Right lobe of liver (tissue), 6 donors: Measurements from ENCODE around the gene KLK13. TPM values are rescaled to one million over a fixed set of nuclear protein-coding genes. Genes with fewer than 3 reads are reported as not detected.

Experiments used
- ATAC-seq, 4 donors: fragments of 200-7000 bp; cut with Tn5 transposase; one replicate each; pipeline ENCODE4 v1.9.1; 2020; ENCODE audit warnings: mild to moderate bottlenecking in 4 of 4, moderate library complexity in 4 of 4
- DNase-seq, 3 donors: peaks; one replicate each; pipeline ENCODE4 v3.0.0-alpha.2; 2020
- H3K27ac ChIP-seq, 3 donors: fragments of 200-600 bp; one replicate each; pipeline ENCODE4 v1.8.0; 2022
- H3K27me3 ChIP-seq, 2 donors: fragments of 200-600 bp; one replicate each; pipeline ENCODE4 v1.8.0; 2022
- H3K36me3 ChIP-seq, 4 donors: fragments of 200-600 bp; sonication (generic) in 1 of 4; one replicate each; pipeline versions ENCODE4 v1.5.1 to v1.8.0; 2017 to 2022; ENCODE audit warnings: control low read depth in 1 of 4
- H3K4me1 ChIP-seq, 4 donors: fragments of 200-600 bp; sonication (generic) in 1 of 4; one replicate each; pipeline versions ENCODE4 v1.5.1 to v1.8.0; 2017 to 2022; ENCODE audit warnings: control low read depth in 1 of 4
- H3K4me3 ChIP-seq, 3 donors: fragments of 200-600 bp; one replicate each; pipeline ENCODE4 v1.8.0; 2022
- H3K9me3 ChIP-seq, 4 donors: fragments of 200-600 bp; sonication (generic) in 1 of 4; one replicate each; pipeline versions ENCODE4 v1.5.1 to v1.8.0; 2017 to 2022; ENCODE audit warnings: control low read depth in 1 of 4
- POLR2A ChIP-seq: fragments of 450-650 bp; IDR thresholded peaks from one replicate; pipeline ENCODE4 v1.6.1; 2017; ENCODE audit warnings: antibody characterized with exemption, mild to moderate bottlenecking
- WGBS: methylation state at CpG from one replicate; pipeline ENCODE4 v1.1.6; 2018; ENCODE audit warnings: low coverage, low lambda C conversion rate; ENCODE audit not compliant: insufficient coverage; ENCODE audit errors: missing lambda C conversion rate; 5-methylcytosine and 5-hydroxymethylcytosine counted together
- intact Hi-C, 2 donors: fragments of 100-400 bp; cut with DNase I; formaldehyde crosslinking; loops; one replicate each; pipeline versions ENCODE4 v1.11.2 to v1.14.1; 2022
- total RNA-seq, 6 experiments: library from RNA; depleted of rRNA in 2 of 6; stranded (reverse); fragments of >200 nt in 2 of 6; fragmentation: NEBNext Ultra II Directional in 3 of 6; extraction: Animal tissue kit (Norgen Biotek cat#: 25700) in 3 of 6; gene quantifications; one replicate each; pipeline versions ENCODE4 v1.1.0 to v1.2.4, GENCODE V29; 2016 to 2023
- TF ChIP-seq, protein P1 (sequence below), 4 donors: fragments of 200-600 bp in 3 of 4; fragments of 450-650 bp in 1 of 4; IDR thresholded peaks; one replicate each; pipeline versions ENCODE4 v1.5.1 to v1.8.0; 2016 to 2022; ENCODE audit warnings: antibody characterized with exemption in 4 of 4, mild to moderate bottlenecking in 2 of 4
- donor health status: DM: no; HTN: yes; CAD: no.
- donor health status: DM: no; HTN: no; CAD: no.
- donor health status: DM: no; HTN: no; CAD: no.
- donor health status: DM: no; HTN: yes; CAD: no.
- donor health status: DM: no; HTN: yes; CAD: no.

KLK13 gene
- total RNA-seq, 6 experiments from 2014 or later, result not detected

DNA sequence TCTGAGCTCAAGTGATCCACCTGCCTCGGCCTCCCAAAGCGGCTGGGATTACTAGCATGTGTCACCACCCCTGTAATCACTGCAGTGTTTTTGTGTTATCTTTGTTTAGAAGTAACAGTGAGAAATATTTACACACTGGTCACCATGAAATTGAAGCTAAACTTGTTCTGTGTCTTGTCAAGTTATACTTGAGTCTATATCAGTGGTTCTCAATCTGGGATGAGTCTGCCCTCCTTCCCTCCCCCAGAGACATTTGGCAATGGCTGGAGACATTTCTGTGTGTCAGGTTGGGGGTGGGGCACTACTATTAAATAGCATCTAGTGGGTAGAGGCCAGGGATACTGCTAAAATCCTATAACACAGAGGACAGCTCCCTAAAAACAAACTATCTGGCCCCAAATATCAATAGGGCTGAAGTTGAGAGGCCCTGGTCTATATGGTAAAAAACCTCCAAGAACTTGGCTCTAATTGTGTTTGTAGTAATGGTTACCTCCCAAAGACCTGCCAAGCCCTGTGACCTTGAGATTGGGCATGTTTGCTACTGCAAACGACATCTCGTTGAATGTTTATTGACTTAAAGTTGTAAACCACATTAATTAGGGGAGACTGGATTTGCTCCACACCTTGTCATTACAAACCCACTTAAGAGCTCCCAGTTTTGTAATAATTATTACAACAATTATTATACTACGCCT lies 36.4 kb upstream of the KLK13 start:
- TF ChIP-seq, protein P1, sequence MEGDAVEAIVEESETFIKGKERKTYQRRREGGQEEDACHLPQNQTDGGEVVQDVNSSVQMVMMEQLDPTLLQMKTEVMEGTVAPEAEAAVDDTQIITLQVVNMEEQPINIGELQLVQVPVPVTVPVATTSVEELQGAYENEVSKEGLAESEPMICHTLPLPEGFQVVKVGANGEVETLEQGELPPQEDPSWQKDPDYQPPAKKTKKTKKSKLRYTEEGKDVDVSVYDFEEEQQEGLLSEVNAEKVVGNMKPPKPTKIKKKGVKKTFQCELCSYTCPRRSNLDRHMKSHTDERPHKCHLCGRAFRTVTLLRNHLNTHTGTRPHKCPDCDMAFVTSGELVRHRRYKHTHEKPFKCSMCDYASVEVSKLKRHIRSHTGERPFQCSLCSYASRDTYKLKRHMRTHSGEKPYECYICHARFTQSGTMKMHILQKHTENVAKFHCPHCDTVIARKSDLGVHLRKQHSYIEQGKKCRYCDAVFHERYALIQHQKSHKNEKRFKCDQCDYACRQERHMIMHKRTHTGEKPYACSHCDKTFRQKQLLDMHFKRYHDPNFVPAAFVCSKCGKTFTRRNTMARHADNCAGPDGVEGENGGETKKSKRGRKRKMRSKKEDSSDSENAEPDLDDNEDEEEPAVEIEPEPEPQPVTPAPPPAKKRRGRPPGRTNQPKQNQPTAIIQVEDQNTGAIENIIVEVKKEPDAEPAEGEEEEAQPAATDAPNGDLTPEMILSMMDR (IDR thresholded peaks at IDR 0.05), result no peak
- TF ChIP-seq POLR2A, result no peak
- peaks cover 0 to 23% (median 4%) of the 10 kb centered on the region in 4 donors for H3K36me3 ChIP-seq
- no peak overlapping the region for H3K4me3 ChIP-seq
- H3K27ac ChIP-seq, result no peak overlapping the region
- no peak for DNase-seq
- 72% methylated on average over 5 of the region's 5 CpGs for WGBS
- H3K9me3 ChIP-seq, result no peaks in the 10 kb centered on the region
- intact Hi-C loops, result no loop called here
- H3K27me3 ChIP-seq, result no peaks in the 10 kb centered on the region
- ATAC-seq, result no peak
- peaks cover 0 to 4% (median 0%) of the 10 kb centered on the region in 4 donors for H3K4me1 ChIP-seq

DNA sequence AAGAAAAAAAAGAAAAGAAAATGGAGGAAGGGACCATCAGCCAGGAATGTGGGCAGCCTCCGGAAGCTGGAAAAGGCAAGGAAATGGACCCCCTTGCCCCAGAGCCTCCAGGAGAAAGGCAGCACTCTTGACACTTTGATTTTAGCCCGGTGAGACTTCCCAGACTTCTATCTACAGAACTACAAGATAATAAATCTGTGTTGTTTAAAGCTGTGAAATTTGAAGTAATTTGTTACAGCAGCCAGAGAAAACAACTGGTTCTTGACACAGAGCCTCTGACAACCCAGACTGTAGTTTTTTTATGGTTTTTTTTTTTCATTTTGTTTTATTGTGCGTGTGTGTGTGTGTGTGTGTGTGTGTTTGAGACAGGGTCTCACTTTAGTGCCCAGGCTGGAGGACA lies 35.7 kb upstream of the KLK13 start:
- Histone ChIP-seq H3K27ac (no peak overlapping the region), H3K9me3 (no peaks in the 10 kb centered on the region), H3K4me1 (peaks cover 0 to 4% (median 0%) of the 10 kb centered on the region in 4 donors), H3K36me3 (peaks cover 0 to 23% (median 4%) of the 10 kb centered on the region in 4 donors), H3K4me3 (no peak overlapping the region), H3K27me3 (no peaks in the 10 kb centered on the region)
- TF ChIP-seq POLR2A, result no peak
- TF ChIP-seq, protein P1 (IDR thresholded peaks at IDR 0.05), result no peak
- 53% methylated on average over 3 of the region's 3 CpGs for WGBS
- no peak for ATAC-seq
- intact Hi-C loops, result no loop called here
- DNase-seq, result no peak

DNA sequence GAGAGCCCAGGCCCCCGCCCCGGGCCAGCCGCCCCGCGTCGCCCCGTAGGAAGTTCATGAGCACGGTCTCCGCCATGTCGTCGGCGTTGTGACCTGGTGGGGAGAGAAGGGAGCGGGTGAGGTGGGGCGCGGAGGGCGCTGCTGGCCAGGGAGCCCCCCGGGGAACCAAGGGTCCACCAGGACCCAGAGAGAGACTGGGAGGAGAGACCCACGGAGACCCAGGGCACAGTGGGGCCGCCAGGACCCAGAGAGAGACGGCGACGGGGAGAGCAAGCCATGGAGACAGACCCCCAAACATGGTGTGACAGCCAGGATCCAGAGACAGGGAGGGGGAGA lies 34.1 kb upstream of the KLK13 start:
- Histone ChIP-seq H3K4me3 (no peak overlapping the region), H3K27ac (no peak overlapping the region), H3K9me3 (no peaks in the 10 kb centered on the region), H3K36me3 (peaks cover 0 to 20% (median 4%) of the 10 kb centered on the region in 4 donors), H3K4me1 (peaks cover 0 to 4% (median 0%) of the 10 kb centered on the region in 4 donors), H3K27me3 (no peaks in the 10 kb centered on the region)
- intact Hi-C loops, result no loop called here
- TF ChIP-seq, protein P1 (IDR thresholded peaks at IDR 0.05), result no peak
- no peak for TF ChIP-seq POLR2A
- no peak for ATAC-seq
- 75% methylated on average over 10 of the region's 22 CpGs for WGBS
- DNase-seq, result no peak

DNA sequence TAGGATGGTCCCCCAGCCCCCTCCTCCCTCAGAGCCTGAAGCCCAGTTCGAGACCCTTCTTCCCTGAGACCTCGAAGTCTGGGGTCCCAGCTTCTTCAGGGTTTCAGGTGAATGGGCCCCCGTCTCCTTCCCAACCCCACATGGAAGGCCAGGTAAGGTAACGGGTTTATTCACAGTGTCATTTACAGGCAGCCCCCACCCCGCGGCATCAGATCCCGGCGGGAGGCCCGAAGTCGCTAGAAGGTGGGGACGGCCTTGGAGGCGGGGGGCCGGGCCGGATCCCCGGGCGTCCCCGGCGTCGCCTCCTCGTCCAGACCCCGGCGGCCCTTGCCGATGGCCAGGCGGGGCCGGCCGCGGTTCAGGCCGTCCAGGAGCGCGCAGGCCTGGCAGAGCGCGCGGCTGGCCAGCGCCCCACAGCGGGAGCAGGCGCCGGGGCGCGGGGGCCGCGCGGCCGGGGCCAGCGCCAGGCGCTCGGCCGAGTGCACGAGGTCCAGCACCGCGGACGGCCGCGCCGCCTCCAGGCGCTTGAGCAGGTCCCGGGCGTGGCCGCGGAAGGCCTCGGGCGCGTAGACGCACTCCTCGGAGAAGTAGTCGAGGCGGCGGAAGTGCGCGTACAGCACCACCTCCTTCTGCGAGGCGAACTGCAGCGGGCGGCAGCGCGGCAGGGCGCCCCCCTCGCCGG lies 33.6 kb upstream of the KLK13 start:
- H3K27ac ChIP-seq, result no peak overlapping the region

More for the DNA sequence above, 33.6 kb upstream of the KLK13 start:
- Histone ChIP-seq H3K36me3 (peaks cover 0 to 15% (median 4%) of the 10 kb centered on the region in 4 donors), H3K9me3 (no peaks in the 10 kb centered on the region), H3K27me3 (no peaks in the 10 kb centered on the region), H3K4me1 (peaks cover 0 to 4% (median 0%) of the 10 kb centered on the region in 4 donors), H3K4me3 (no peak overlapping the region)
- intact Hi-C loops, result no loop called here
- DNase-seq, result peak in 1 of 3 donors; percentile 66
- ATAC-seq, result peak; percentile 21 to 68 (median 40)
- no peak for TF ChIP-seq POLR2A
- TF ChIP-seq, protein P1 (IDR thresholded peaks at IDR 0.05), result no peak
- WGBS, result 92% methylated on average over 12 of the region's 78 CpGs
